SH-SY5Y (cell line): ENCODE measurements around the gene GPX2.

Experiments
- GATA2 ChIP-seq: IDR thresholded peaks from 2 replicates; pipeline ENCODE4 v1.6.1; 2011; ENCODE audit warnings: mild to moderate bottlenecking, low read depth, low read length
- GATA3 ChIP-seq: IDR thresholded peaks from 2 replicates; pipeline ENCODE4 v1.6.1; 2011; ENCODE audit warnings: low read depth, mild to moderate bottlenecking, low read length, moderate library complexity

DNA sequence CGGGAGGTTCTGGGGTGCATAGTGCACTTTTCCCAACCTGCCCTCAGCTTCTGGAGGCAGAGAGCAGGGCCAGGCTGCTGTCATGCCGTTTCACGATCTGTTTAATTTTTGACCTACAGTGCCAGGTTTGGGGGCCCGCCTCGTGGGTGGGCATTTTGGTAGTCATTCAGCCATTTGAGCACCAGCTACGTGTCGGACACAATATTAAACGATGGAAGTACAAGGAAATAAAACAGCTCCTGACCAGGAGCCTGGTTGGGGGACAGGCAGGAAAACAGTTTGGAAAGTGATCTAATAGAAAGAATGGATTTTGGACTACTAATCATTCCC, 44.9 kb upstream of the GPX2 start:
- TF ChIP-seq GATA2 (no peak), GATA3 (no peak)
